ENCODE data around the gene NFU1. TPM values are rescaled to one million over a fixed set of nuclear protein-coding genes. Genes with fewer than 3 reads are reported as not detected.

Gene NFU1
- total and polyA plus RNA-seq, 2 of the 8 experiments (the other 6 are each of a cell fraction or from before 2014, with no cell fraction given): 18.4 to 45.5 TPM

- ChIA-PET CTCF (ENCODE audit: partially characterized antibody) (interaction anchor here (0.6 to 1.2 kb wide), 3 partner anchors 31 to 83 kb away, joined by 3 to 4 read pairs (median 3); no protein-coding TSS in a partner anchor), POLR2A (ENCODE audit: partially characterized antibody) (interaction anchor here (1.7 kb wide), 1 partner anchor 16 kb away, joined by 8 read pairs; the partner anchor contains the start of gene NFU1)
- H2BK15ac ChIP-seq (ENCODE audit: low read length): no peak overlapping the region; the same call in 1 of the 2 replicates
- no peak overlapping the region for H3K9ac ChIP-seq (replicated peaks in 1 of 4; ENCODE audit: extremely low read depth in 1 of 4, low read depth in 3 of 4, low read length in 3 of 4)
- no peak overlapping the region for H4K8ac ChIP-seq (ENCODE audit: extremely low read depth, insufficient read depth, low read length)
- no peak overlapping the region for H3K4me2 ChIP-seq (ENCODE audit: insufficient read depth in 1 of 2, low read depth in 2 of 2, low read length in 2 of 2)
- 87% methylated on average over 4 of the region's 4 CpGs; no CpG with 5 or more reads in 1 of the 2 experiments for WGBS, 2 experiments (ENCODE audit: extremely low coverage in 1 of 2, insufficient coverage in 1 of 2, insufficient read length in 1 of 2, insufficient replicate concordance in 2 of 2, low coverage in 1 of 2, low lambda C conversion rate in 2 of 2, missing lambda C conversion rate in 1 of 2)
- H2BK5ac ChIP-seq (ENCODE audit: low read depth, low read length): no peak overlapping the region
- no peak overlapping the region for H3K14ac ChIP-seq (ENCODE audit: insufficient read length)
- no peak overlapping the region for H4K91ac ChIP-seq (replicated peaks; ENCODE audit: insufficient read length, low read length)
- H4K20me1 ChIP-seq (replicated peaks in 1 of 2; ENCODE audit: control insufficient read depth in 1 of 2, insufficient read depth in 2 of 2, low read length in 2 of 2): no peaks in the 10 kb centered on the region
- H4K5ac ChIP-seq (ENCODE audit: insufficient read length, low read depth, low read length): no peak overlapping the region
- no peaks in the 10 kb centered on the region for H3K79me2 ChIP-seq (ENCODE audit: control insufficient read depth in 1 of 2, insufficient read depth in 2 of 2, low read length in 2 of 2)
- H3K18ac ChIP-seq (ENCODE audit: extremely low read depth, low read length): no peak overlapping the region
- H2BK20ac ChIP-seq (ENCODE audit: low read length): peak overlapping the region; percentile 19; the same call in 1 of the 2 replicates
- no peak for DNase-seq (ENCODE audit: low read depth in 1 of 2, low spot score in 2 of 2)
- H2BK120ac ChIP-seq (replicated peaks; ENCODE audit: low read depth, low read length): no peak overlapping the region
- no peaks in the 10 kb centered on the region for H3K36me3 ChIP-seq (ENCODE audit: control insufficient read depth in 2 of 4, insufficient read depth in 4 of 4, low read length in 3 of 4)
- H2BK12ac ChIP-seq (ENCODE audit: low read depth, low read length): no peak overlapping the region
- H3K56ac ChIP-seq (replicated peaks; ENCODE audit: insufficient read length, low read depth, low read length): no peak overlapping the region
- H2AK5ac ChIP-seq (ENCODE audit: low read depth, low read length): no peak overlapping the region
- H3K4me3 ChIP-seq (ENCODE audit: extremely low read depth in 1 of 4, insufficient read depth in 2 of 4, low read depth in 3 of 4, low read length in 4 of 4): no peak overlapping the region
- no peaks in the 10 kb centered on the region for H3K79me1 ChIP-seq (ENCODE audit: low read depth, low read length)
- FAIRE-seq: no peak
- no peak overlapping the region for H3K4ac ChIP-seq (replicated peaks; ENCODE audit: insufficient read length, low read depth, low read length)
- H3K4me1 ChIP-seq (replicated peaks in 1 of 4; ENCODE audit: control insufficient read depth in 3 of 4, insufficient read depth in 4 of 4, low read length in 3 of 4): peaks cover 3 to 13% (median 9%) of the 10 kb centered on the region in 4 experiments; a peak in 4 of 7 replicates
- H2AFZ ChIP-seq (ENCODE audit: low read length): no peak overlapping the region
- H3K27ac ChIP-seq (ENCODE audit: low read depth, low read length): no peak overlapping the region
- no peaks in the 10 kb centered on the region for H3K27me3 ChIP-seq (replicated peaks in 1 of 4; ENCODE audit: control insufficient read depth in 3 of 4, extremely low read depth in 1 of 4, insufficient read depth in 3 of 4, low read length in 3 of 4)
- no peak for TF ChIP-seq MAFK (IDR thresholded peaks at IDR 0.05; ENCODE audit: low read depth, low read length)
- no peak for TF ChIP-seq CEBPB (IDR thresholded peaks at IDR 0.05; ENCODE audit: low read depth, low read length)
- no peak for TF ChIP-seq SRF (IDR thresholded peaks at IDR 0.05; ENCODE audit: low read depth, low read length)
- no peak for TF ChIP-seq GABPA (IDR thresholded peaks at IDR 0.05; ENCODE audit: borderline replicate concordance, insufficient read depth, low read length)
- TF ChIP-seq HDAC2 (IDR thresholded peaks at IDR 0.05; ENCODE audit: borderline replicate concordance in 1 of 2, low read depth in 2 of 2, low read length in 2 of 2): no peak
- no peak for TF ChIP-seq EP300 (IDR thresholded peaks at IDR 0.05; ENCODE audit: borderline replicate concordance in 1 of 2, low read depth in 2 of 2, low read length in 2 of 2)
- TF ChIP-seq NRF1 (IDR thresholded peaks at IDR 0.05; ENCODE audit: low read depth, low read length): no peak
- H3K9me3 ChIP-seq (ENCODE audit: insufficient read depth in 2 of 2, low read depth in 1 of 2, low read length in 1 of 2): no peaks in the 10 kb centered on the region
- no peaks in the 10 kb centered on the region for H3K23me2 ChIP-seq (ENCODE audit: low read depth, low read length)
- no peak overlapping the region for H3K23ac ChIP-seq (ENCODE audit: insufficient read length)
Observed at GRCh38 chr2:69453475-69454129, 16.4 kb upstream of the NFU1 start.
